GM19238 (cell line): ENCODE data around the gene SLCO3A1.

Experiments used
- DNase-seq: peaks from one replicate; pipeline ENCODE4 v3.0.0; 2011; ENCODE audit warnings: low spot score; ENCODE audit not compliant: insufficient read length

The SLCO3A1 gene

GRCh38 chr15:92157666-92158298, 304.3 kb downstream of the SLCO3A1 start:
- no peak for DNase-seq

- DNase-seq = no peak
Observed at GRCh38 chr15:92158426-92158825, 304.9 kb downstream of the SLCO3A1 start.

- no peak for DNase-seq
Observed at GRCh38 chr15:92159481-92159880, 306.0 kb downstream of the SLCO3A1 start.

DNA sequence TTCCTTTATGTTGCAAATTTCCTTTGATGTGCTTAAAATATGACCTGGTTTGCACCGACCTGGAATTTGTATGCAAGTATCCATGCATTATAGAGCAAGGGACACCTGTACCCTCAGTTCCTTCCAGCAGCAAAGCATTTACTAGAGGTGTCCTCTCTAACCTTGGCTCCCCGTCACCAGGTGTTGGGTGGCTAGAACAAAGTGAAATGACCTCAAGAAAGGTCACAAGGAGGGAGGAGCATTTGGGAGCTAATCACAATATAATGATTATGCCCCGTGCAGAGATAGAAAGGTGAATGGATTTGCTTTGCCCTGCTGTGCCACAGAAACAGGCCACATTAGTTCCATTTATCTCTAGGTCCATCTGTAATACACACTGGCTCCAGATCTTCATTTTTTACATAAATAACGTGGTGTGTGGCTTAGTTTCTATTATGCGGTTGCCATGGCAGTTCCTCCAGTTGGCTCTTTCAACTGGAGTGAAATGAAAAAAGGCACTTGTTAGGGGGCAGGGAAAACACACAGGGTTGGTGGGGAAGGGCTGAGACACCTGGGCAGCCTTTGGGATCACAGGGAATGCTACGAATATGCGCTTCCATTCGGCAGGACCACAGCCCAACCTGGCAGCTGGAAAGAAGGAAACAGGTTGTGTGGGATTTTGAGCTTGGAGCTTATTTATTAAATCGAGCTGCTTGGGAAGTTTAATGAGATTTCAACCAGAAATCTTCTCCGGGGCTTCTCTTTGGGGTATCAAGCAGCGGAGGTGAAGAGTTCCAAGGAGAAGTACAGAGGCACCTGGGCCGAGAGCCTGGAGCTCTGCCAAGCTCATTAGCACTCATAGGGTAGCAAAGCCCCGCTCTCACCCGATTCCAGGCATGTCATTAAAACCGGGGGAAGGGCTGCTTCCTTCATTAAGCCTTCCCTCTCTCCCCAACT, 306.7 kb downstream of the SLCO3A1 start:
- no peak for DNase-seq

DNA sequence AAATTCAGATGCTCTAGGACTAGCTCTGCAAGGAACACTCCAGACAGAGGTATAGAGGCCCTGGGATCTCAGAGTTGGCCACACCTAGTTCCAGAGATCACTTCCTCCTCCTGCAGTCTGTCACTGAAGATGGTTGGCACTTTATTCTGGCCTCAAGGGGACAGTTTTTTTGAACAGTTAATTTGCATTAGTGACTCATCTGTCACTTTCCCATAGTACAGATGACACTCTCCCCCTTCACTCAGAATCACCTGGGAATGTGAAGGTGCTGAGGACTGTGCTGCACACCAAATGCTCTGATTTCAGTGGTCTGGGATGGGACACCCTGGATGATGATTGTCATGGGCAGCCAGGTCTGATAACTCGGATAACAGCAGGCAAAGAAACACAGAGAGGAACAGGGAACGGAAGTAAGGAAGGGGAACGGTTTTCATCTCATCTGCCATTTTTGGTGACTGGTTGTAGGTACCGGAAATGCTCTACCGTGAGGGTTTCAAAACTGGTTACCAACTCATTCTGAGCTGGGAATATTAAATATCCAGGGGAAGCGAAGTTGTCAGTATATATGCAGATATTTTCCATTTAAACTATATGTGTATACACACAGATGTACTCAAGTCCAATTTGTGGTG, 307.6 kb downstream of the SLCO3A1 start:
- DNase-seq = peak; percentile 24

GRCh38 chr15:92162657-92163056, 309.1 kb downstream of the SLCO3A1 start:
- no peak for DNase-seq

DNA sequence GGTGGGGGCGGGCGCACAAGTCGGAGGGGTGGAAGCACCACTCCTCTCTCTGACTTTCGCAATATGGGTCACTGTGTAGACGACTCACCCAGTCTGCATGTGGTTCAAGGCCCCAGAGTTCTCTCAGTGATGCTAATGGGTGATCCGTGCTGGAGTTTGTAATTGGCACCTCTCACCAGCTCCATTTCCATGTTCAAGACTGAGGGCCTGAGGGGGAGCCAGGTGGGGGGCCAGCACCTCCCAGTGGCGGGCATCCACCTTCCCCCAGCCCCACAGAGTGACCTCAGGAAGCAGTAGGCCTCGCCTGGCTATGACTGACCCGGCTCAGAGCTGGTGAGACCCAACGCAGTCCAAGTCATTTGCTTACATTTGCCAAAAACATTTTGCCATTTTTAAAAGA, 310.1 kb downstream of the SLCO3A1 start:
- no peak for DNase-seq

DNA sequence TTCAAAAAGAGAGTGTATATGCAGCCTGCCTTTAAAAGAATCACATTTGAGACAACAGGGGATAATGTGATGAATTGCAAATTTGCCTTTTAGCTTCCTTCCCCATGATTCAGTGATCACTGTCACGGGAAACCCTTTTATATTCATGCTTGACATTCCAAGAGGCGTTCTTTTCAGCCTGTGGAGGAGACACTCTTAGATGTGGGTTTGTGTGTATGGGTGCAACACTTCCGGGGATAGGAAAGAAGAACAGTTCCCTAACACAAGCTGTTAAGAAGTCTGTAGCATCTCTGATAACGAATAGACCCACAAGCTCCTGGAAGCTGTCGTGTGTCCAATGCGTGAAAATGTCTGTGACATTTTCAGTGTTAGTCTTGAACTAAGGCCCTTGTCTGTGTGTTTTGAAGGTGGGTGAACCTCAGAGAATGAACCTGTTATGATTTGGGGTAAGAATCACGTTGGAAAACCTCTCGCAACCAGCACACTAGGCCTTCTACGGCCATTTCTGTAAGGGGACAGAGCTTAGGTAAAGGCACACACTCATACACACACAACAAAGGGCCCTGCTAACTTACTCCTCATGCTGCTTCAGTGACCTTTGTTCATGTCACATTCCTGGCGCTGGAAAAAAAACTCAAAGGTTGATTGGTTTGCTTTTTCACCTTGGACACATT, 311.0 kb downstream of the SLCO3A1 start:
- no peak for DNase-seq

DNA sequence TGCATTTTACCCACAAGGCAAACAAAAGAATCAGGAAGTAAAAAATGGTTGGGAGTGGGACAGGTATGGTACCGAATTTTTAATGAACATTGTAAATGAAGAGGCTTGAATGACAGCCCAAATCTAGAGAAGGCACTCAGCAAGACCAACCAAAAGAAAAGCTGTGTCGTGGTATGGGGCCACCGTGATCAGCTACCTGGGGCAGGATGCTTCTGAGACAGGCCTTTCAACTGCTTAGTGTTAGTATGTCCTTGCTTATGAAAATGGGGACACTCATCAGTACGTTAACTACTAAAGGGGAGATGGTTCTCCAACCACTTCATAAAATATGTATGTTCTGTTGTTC, 311.5 kb downstream of the SLCO3A1 start:
- DNase-seq = no peak

DNA sequence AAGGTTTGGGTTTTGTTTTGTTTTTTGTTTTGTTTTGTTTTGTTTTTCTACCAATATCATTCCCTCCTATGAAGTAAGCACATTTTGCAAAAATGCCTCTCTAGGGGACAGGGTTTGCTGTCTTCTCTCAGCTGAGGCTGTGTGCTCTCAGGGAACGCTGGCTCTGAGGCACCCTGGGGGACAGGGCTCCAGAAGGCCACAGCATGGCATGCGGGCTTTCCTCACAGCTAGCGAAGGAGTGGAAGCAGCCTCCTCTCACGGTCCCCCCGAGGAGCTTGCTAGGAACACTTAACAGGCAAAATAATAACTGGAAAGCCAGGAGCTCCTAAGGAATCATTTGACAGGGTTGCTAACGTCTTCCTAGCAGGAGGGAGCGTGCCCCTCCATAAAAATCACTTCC, 312.5 kb downstream of the SLCO3A1 start:
- no peak for DNase-seq

- no peak for DNase-seq
Observed at GRCh38 chr15:92166751-92167405, 313.4 kb downstream of the SLCO3A1 start.

- no peak for DNase-seq
Observed at GRCh38 chr15:92167451-92167850, 313.9 kb downstream of the SLCO3A1 start.

- no peak for DNase-seq
Observed at GRCh38 chr15:92168066-92168683, 314.7 kb downstream of the SLCO3A1 start.

GRCh38 chr15:92170897-92171296, 317.4 kb downstream of the SLCO3A1 start:
- no peak for DNase-seq

DNA sequence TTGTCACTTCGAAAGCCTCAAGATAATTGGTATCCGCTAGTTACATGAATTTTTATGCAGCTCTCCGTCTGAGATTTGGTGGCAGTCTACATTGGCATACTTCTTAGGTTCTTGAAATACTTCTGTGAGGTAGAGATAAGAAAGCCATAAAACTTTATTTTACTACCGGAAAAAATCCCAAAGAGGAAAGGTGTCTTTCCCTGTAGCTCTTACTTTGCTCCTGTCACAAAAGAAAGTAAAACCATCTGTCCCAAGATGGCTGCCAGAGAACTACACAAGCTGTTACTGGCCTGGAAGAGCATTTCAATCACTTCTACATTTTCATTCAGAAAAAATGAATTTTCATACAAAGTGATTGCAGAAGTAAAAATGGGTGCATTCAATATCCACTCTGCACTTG, 325.4 kb downstream of the SLCO3A1 start:
- DNase-seq = no peak

- no peak for DNase-seq
Observed at GRCh38 chr15:92184142-92184541, 330.6 kb downstream of the SLCO3A1 start.

DNA sequence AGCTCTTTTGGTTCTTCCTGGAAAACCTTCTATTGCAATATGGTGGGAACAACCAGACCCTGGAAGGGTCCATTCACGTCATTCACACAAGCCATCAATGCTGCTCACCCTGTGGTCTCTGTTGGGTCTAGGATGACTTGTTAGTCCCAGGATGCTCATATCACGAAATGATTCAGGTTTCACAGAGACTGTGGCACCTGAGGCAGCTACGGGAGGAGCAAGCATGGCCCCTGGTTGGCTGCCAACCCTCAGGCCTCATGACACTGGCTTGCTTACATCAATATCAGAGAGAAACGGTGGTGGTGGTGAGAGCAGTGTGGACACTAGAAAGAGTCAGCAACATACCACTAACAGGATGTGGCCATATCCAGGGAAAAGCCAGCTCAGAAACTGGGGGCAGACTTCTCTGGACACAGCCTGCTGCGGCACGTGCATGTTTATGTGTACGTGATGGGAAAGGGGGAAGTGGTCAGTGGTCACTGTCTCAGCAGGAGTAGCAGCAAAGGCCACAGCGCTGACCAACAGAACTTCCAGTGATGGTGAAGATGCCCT, 331.2 kb downstream of the SLCO3A1 start:
- no peak for DNase-seq

DNA sequence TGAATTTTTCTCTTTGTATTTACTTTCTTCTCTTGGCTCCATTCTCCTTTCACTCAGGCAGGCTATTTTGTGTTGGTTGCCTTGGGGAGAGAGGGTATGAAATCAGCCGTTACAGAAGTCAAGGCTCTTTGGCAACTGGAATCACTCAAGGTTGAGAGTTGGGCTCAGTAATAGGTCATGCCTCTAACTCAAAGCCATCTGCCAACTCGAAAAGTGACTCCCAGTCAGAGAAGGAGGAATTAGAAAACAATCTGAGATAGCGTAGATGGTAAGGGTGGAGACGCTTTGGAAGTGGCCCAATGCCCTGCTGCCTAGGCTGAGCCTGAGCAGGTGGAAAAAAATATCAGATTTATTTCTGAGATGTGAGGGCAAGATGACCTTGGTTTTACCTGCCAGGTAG, 334.5 kb downstream of the SLCO3A1 start:
- DNase-seq = no peak

DNA sequence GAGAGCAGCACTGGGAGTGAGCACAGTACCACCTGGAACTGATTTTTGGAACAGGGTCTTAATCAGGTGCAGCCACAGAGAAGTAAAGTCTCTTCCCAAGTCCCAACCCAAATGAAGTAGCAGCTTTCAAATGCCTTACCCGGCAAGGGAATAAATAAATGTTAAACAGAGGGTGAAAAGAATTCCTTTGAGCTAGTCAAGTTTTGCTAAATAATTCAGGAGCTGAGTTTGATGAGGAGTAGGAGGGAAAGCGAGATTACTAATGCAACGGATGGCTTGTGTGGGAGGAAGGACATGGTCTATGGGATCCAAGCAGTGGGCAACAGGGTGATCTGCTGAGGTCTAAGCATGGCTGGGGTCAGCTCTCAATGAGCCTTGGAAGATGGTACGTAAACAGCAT, 335.7 kb downstream of the SLCO3A1 start:
- no peak for DNase-seq

GRCh38 chr15:92195241-92195640, 341.7 kb downstream of the SLCO3A1 start:
- DNase-seq = no peak

GRCh38 chr15:92196342-92196741, 342.8 kb downstream of the SLCO3A1 start:
- no peak for DNase-seq
